ENCODE results near the gene SVOP. TPM values are rescaled to one million over a fixed set of nuclear protein-coding genes. Genes with fewer than 3 reads are reported as not detected.

SVOP gene
- total RNA-seq, 1 donor from 2014 or later: not detected

- Histone ChIP-seq H3K4me1 (peaks cover 16% of the 10 kb centered on the region), H3K36me3 (no peaks in the 10 kb centered on the region), H3K4me3 (no peak overlapping the region), H3K27ac (no peak overlapping the region), H3K9me3 (peaks cover 8% of the 10 kb centered on the region), H3K27me3 (ENCODE audit: low read depth) (no peaks in the 10 kb centered on the region)
- TF ChIP-seq, protein P1, sequence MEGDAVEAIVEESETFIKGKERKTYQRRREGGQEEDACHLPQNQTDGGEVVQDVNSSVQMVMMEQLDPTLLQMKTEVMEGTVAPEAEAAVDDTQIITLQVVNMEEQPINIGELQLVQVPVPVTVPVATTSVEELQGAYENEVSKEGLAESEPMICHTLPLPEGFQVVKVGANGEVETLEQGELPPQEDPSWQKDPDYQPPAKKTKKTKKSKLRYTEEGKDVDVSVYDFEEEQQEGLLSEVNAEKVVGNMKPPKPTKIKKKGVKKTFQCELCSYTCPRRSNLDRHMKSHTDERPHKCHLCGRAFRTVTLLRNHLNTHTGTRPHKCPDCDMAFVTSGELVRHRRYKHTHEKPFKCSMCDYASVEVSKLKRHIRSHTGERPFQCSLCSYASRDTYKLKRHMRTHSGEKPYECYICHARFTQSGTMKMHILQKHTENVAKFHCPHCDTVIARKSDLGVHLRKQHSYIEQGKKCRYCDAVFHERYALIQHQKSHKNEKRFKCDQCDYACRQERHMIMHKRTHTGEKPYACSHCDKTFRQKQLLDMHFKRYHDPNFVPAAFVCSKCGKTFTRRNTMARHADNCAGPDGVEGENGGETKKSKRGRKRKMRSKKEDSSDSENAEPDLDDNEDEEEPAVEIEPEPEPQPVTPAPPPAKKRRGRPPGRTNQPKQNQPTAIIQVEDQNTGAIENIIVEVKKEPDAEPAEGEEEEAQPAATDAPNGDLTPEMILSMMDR (IDR thresholded peaks at IDR 0.05): no peak
- ATAC-seq: no peak
- no peak for DNase-seq
- intact Hi-C loops (cut with DNase I): no loop called here
These were observed 73.8 kb downstream of the SVOP start for GRCh38 chr12:108947097-108947496.

GRCh38 chr12:108940138-108940537, 80.7 kb downstream of the SVOP start:
- TF ChIP-seq, protein P1 (IDR thresholded peaks at IDR 0.05): no peak
- no peaks in the 10 kb centered on the region for H3K36me3 ChIP-seq
- intact Hi-C loops (cut with DNase I): no loop called here
- H3K27ac ChIP-seq: no peak overlapping the region
- DNase-seq (no peak), ATAC-seq (no peak)
- H3K27me3 ChIP-seq (ENCODE audit: low read depth): no peaks in the 10 kb centered on the region
- H3K4me3 ChIP-seq: no peak overlapping the region
- H3K4me1 ChIP-seq: no peaks in the 10 kb centered on the region
- H3K9me3 ChIP-seq: no peaks in the 10 kb centered on the region

DNA sequence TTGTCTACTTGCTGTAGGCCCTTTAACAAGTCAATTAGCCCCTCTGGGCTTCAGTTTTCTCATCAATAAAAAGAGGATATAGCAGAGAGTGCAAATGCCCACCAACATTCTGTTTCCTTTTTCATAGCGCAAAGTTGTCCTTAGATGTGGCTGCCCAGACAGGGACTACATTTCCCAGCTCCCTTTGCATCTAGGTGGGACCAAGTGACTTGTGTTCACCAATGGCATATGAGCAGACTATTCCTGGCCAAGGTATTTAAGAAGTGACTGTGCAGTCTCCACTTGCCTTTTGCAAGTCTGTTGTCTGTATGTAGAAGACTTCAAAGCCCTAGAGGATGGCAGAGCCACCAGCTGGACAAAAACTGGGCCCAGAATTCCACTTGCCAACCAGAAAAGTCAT, 81.3 kb downstream of the SVOP start:
- H3K27ac ChIP-seq: no peak overlapping the region
- DNase-seq: no peak
- TF ChIP-seq, protein P1 (IDR thresholded peaks at IDR 0.05): no peak
- intact Hi-C loops (cut with DNase I): no loop called here
- H3K27me3 ChIP-seq (ENCODE audit: low read depth): no peaks in the 10 kb centered on the region
- H3K4me1 ChIP-seq: no peaks in the 10 kb centered on the region
- ATAC-seq: peak; percentile 15 to 47
- H3K4me3 ChIP-seq: no peak overlapping the region
- no peaks in the 10 kb centered on the region for H3K36me3 ChIP-seq
- no peaks in the 10 kb centered on the region for H3K9me3 ChIP-seq

- no peaks in the 10 kb centered on the region for H3K4me1 ChIP-seq
- H3K9me3 ChIP-seq: no peaks in the 10 kb centered on the region
- no peaks in the 10 kb centered on the region for H3K27me3 ChIP-seq (ENCODE audit: low read depth)
- TF ChIP-seq, protein P1 (IDR thresholded peaks at IDR 0.05): no peak
- intact Hi-C loops (cut with DNase I): no loop called here
- H3K27ac ChIP-seq: no peak overlapping the region
- no peak for DNase-seq
- no peaks in the 10 kb centered on the region for H3K36me3 ChIP-seq
- no peak overlapping the region for H3K4me3 ChIP-seq
- ATAC-seq: no peak
These were observed 82.5 kb downstream of the SVOP start for GRCh38 chr12:108938247-108938924.

GRCh38 chr12:108935159-108935763, 85.6 kb downstream of the SVOP start:
- H3K36me3 ChIP-seq: no peaks in the 10 kb centered on the region
- intact Hi-C loops (cut with DNase I): no loop called here

More at GRCh38 chr12:108935159-108935763, 85.6 kb downstream of the SVOP start:
- TF ChIP-seq, protein P1 (IDR thresholded peaks at IDR 0.05): no peak
- no peak for ATAC-seq
- no peaks in the 10 kb centered on the region for H3K9me3 ChIP-seq
- H3K27me3 ChIP-seq (ENCODE audit: low read depth): no peaks in the 10 kb centered on the region
- no peak overlapping the region for H3K4me3 ChIP-seq
- H3K4me1 ChIP-seq: no peaks in the 10 kb centered on the region
- H3K27ac ChIP-seq: no peak overlapping the region
- DNase-seq: no peak
